ENCODE data around the gene SORBS1. TPM values are rescaled to one million over a fixed set of nuclear protein-coding genes. Genes with fewer than 3 reads are reported as not detected.

The SORBS1 gene
- total and polyA plus RNA-seq, 9 of the 15 experiments (the other 6 are each of a cell fraction or from before 2014, with no cell fraction given), result 2.0 to 13.3 (median 6.5) TPM

- H3K9ac ChIP-seq (ENCODE audit: insufficient read depth in 1 of 2, low read depth in 2 of 2, low read length in 2 of 2), result no peak overlapping the region
- H3K36me3 ChIP-seq (ENCODE audit: control insufficient read depth, insufficient read depth, low read length), result no peaks in the 10 kb centered on the region
- BruUV-seq (replicated peaks), result no TSS peak
- no peak overlapping the region for H3K4me3 ChIP-seq
- CTCF ChIA-PET (ENCODE audit: low intra/inter-chr PET ratio), result no interaction called here
- DNase-seq (ENCODE audit: extremely low read depth in 1 of 4, low spot score in 3 of 4), result no peak
- in situ Hi-C loops (cut with MboI), result no loop called here
- POLR2A ChIA-PET, result no interaction called here
- ATAC-seq, result no peak
- H3K4me1 ChIP-seq (replicated peaks in 1 of 2; ENCODE audit: control insufficient read depth in 2 of 2, insufficient read depth in 2 of 2, low read length in 2 of 2), result peaks cover 15 to 21% of the 10 kb centered on the region in 2 experiments; a peak in 4 of 5 replicates
- intact Hi-C loops (cut with micrococcal nuclease), result no loop called here
- no peaks in the 10 kb centered on the region for H3K27me3 ChIP-seq (ENCODE audit: control insufficient read depth in 2 of 2, insufficient read depth in 2 of 2, low read length in 2 of 2)
- no peaks in the 10 kb centered on the region for H4K20me1 ChIP-seq (replicated peaks; ENCODE audit: control insufficient read depth, insufficient read depth, low read length)
- H3K9me3 ChIP-seq (replicated peaks; ENCODE audit: control insufficient read depth, insufficient read depth, low read depth, low read length), result no peaks in the 10 kb centered on the region
- H3K4me2 ChIP-seq (ENCODE audit: insufficient read depth, low read length), result no peak overlapping the region
- 45% methylated on average over 2 of the region's 2 CpGs for WGBS (ENCODE audit: insufficient coverage, low coverage, missing lambda C conversion rate)
- peaks cover 2% of the 10 kb centered on the region for H3K9me1 ChIP-seq (ENCODE audit: control insufficient read depth, insufficient read depth, low read length)
- no peaks in the 10 kb centered on the region for H3K79me2 ChIP-seq (ENCODE audit: control insufficient read depth, insufficient read depth, low read length)
- no peak overlapping the region for H3K27ac ChIP-seq (ENCODE audit: extremely low read depth, low read depth, low read length)
- FAIRE-seq, result no peak
- no peak for TF ChIP-seq ZFP91 (CRISPR knock-in tag; IDR thresholded peaks at IDR 0.05)
- peak; percentile 20 for TF ChIP-seq NFIC (IDR thresholded peaks at IDR 0.05)
- no peak overlapping the region for H2AFZ ChIP-seq (ENCODE audit: low read depth, low read length)
These were observed 235.3 kb downstream of the SORBS1 start for GRCh38 chr10:95325863-95326262.
